ENCODE results near the gene ZBTB7B. TPM values are rescaled to one million over a fixed set of nuclear protein-coding genes. Genes with fewer than 3 reads are reported as not detected.

Gene ZBTB7B
- total and polyA plus RNA-seq, 9 of the 15 experiments (the other 6 are each of a cell fraction or from before 2014, with no cell fraction given), result 0.04 to 46.5 (median 15.2) TPM

GRCh38 chr1:155063550-155064110 lies 61.0 kb downstream of the ZBTB7B start, which contains the start of gene EFNA4 (continued):
- TF ChIP-seq COPS2 (conservative IDR thresholded peaks at IDR 0.05) (no peak), THAP12 (CRISPR knock-in tag; IDR thresholded peaks at IDR 0.05) (no peak), GATA2 (CRISPR knock-in tag; IDR thresholded peaks at IDR 0.05) (no peak), ZBTB2 (IDR thresholded peaks at IDR 0.05) (no peak), PHB (CRISPR knock-in tag; IDR thresholded peaks at IDR 0.05) (no peak), ZFP1 (CRISPR knock-in tag; IDR thresholded peaks at IDR 0.05) (no peak), ERF (CRISPR knock-in tag; IDR thresholded peaks at IDR 0.05) (no peak), ZBTB34 (CRISPR knock-in tag; IDR thresholded peaks at IDR 0.05) (no peak), KLF1 (tag; IDR thresholded peaks at IDR 0.05) (peak; percentile 49; the same call in 1 of the 2 replicates), MXD1 (CRISPR knock-in tag; IDR thresholded peaks at IDR 0.05; ENCODE audit: borderline replicate concordance, poor library complexity, severe bottlenecking) (no peak), ZBTB33 (CRISPR knock-in tag; IDR thresholded peaks at IDR 0.05) (no peak), CREB3L1 (IDR thresholded peaks at IDR 0.05; ENCODE audit: borderline replicate concordance, low read depth) (peak; percentile 73; the same call in 1 of the 2 replicates), POLR2H (tag; IDR thresholded peaks at IDR 0.05; ENCODE audit: low read depth) (no peak), GABPB1 (CRISPR knock-in tag; IDR thresholded peaks at IDR 0.05) (0 out of 2 replicates have a peak, but pooled peaks have one; percentile 5), SMARCA4 (IDR thresholded peaks at IDR 0.05) (no peak), NEUROD1 (IDR thresholded peaks at IDR 0.05; ENCODE audit: borderline replicate concordance, low read depth, low read length, partially characterized antibody) (no peak)

All from K562 (cell line).